HCT116 (cell line): ENCODE data around the gene GANAB. TPM values are rescaled to one million over a fixed set of nuclear protein-coding genes. Genes with fewer than 3 reads are reported as not detected.
A peak's percentile ranks its signal among the peaks of the same experiment; 100 is the strongest.

Experiments
- ATAC-seq: fragments of 200-7000 bp; cut with Tn5 transposase; 2 replicates; pipeline ENCODE4 v1.9.1; 2020; ENCODE audit warnings: mild to moderate bottlenecking, moderate library complexity
- Bru-seq: library from RNA; stranded (reverse); fragments of 400-500 nt; gene quantifications from one replicate; lab custom pipeline; 2021; lab: Mats Ljungman, UMichigan
- BruChase-seq, 2 experiments: library from RNA; stranded (reverse); fragments of 400-500 nt; gene quantifications; one replicate each; lab custom pipeline; 2021; lab: Mats Ljungman, UMichigan
- BruUV-seq: library from RNA; stranded (reverse); fragments of 400-500 nt; replicated peaks from 2 replicates; lab custom pipeline; 2021; lab: Mats Ljungman, UMichigan
- CTCF ChIA-PET: fragments of 300-600 bp; sonication (Branson Sonifier 250); formaldehyde crosslinking; loops from one replicate; lab custom pipeline; 2021; ENCODE audit warnings: antibody characterized with exemption; lab: Charles Lee
- POLR2A ChIA-PET: fragments of 300-600, 350-600 bp; sonication (Branson Sonifier 250); formaldehyde crosslinking; loops from one replicate; lab custom pipeline; 2021; ENCODE audit warnings: antibody characterized with exemption; lab: Charles Lee
- RAD21 ChIA-PET, 2 experiments: fragments of 300-600 bp; sonication (Branson Sonifier 250); formaldehyde crosslinking; loops; one replicate each; lab custom pipeline; 2023; ENCODE audit warnings: low total read pairs in 2 of 2; ENCODE audit not compliant: uncharacterized antibody in 2 of 2, unreplicated experiment in 2 of 2, low non-redundant PET in 1 of 2; lab: Charles Lee
- DNase-seq: peaks from one replicate; pipeline ENCODE4 v3.0.0-alpha.2; 2010; ENCODE audit warnings: low read depth, low spot score
- H2AFZ ChIP-seq: fragments of 200-600 bp; shearing (Covaris generic), sonication (generic); 2 replicates; pipeline ENCODE4 v1.6.1; 2017; ENCODE audit warnings: low read depth, mixed run types, mixed read lengths, antibody characterized with exemption, low read length; ENCODE audit not compliant: poor library complexity, severe bottlenecking
- H3K27ac ChIP-seq: 2 replicates; pipeline ENCODE4 v1.5.1; 2012; ENCODE audit warnings: low read depth, low read length
- H3K27me3 ChIP-seq: fragments of 200-600 bp; sonication (generic); 2 replicates; pipeline ENCODE4 v1.6.1; 2016; ENCODE audit warnings: mixed run types, low read length, mixed read lengths; ENCODE audit not compliant: insufficient read depth
- H3K36me3 ChIP-seq, 2 experiments: fragments of 200-500 bp in 1 of 2; fragments of 200-600 bp in 1 of 2; sonication (Bioruptor generic) in 1 of 2; sonication (generic) in 1 of 2; 2 replicates each; pipeline versions ENCODE4 v1.5.1 to v1.6.1; 2014 to 2016; ENCODE audit warnings: low read length in 2 of 2, inconsistent platforms in 1 of 2, mixed read lengths in 1 of 2, mixed run types in 1 of 2; ENCODE audit not compliant: insufficient read depth in 2 of 2, control insufficient read depth in 1 of 2
- H3K4me1 ChIP-seq, 2 experiments: fragments of 200-600 bp in 1 of 2; sonication (generic) in 1 of 2; 2 replicates each; pipeline versions ENCODE4 v1.5.1 to v1.6.1; 2012 to 2017; ENCODE audit warnings: low read length in 2 of 2, inconsistent platforms in 1 of 2, mild to moderate bottlenecking in 1 of 2, mixed read lengths in 1 of 2, mixed run types in 1 of 2, moderate library complexity in 1 of 2; ENCODE audit not compliant: insufficient read depth in 2 of 2, control insufficient read depth in 1 of 2
- H3K4me2 ChIP-seq: fragments of 200-600 bp; sonication (generic); 2 replicates; pipeline ENCODE4 v1.6.1; 2017; ENCODE audit warnings: mixed run types, low read length, mixed read lengths
- H3K4me3 ChIP-seq, 2 experiments: fragments of 200-600 bp in 1 of 2; sonication (generic) in 1 of 2; replicated peaks in 1 of 2; 2 replicates each; pipeline ENCODE4 v1.5.1; 2011 to 2016; ENCODE audit warnings: low read length in 2 of 2, control low read depth in 1 of 2, low read depth in 1 of 2, mild to moderate bottlenecking in 1 of 2, mixed read lengths in 1 of 2, mixed run types in 1 of 2
- H3K79me2 ChIP-seq: fragments of 200-600 bp; sonication (generic); 2 replicates; pipeline ENCODE4 v1.6.1; 2017; ENCODE audit warnings: mild to moderate bottlenecking, mixed run types, low read length, moderate library complexity, mixed read lengths; ENCODE audit not compliant: insufficient read depth
- H3K9ac ChIP-seq: fragments of 200-600 bp; sonication (generic); 2 replicates; pipeline ENCODE4 v1.6.1; 2016; ENCODE audit warnings: low read length, mixed read lengths
- H3K9me2 ChIP-seq: fragments of 200-600 bp; sonication (generic), shearing (Covaris generic); 2 replicates; pipeline ENCODE4 v1.6.1; 2017; ENCODE audit warnings: mixed run types, mild to moderate bottlenecking, moderate library complexity; ENCODE audit not compliant: insufficient read depth
- H3K9me3 ChIP-seq, 2 experiments: fragments of 200-500 bp in 1 of 2; fragments of 200-600 bp in 1 of 2; sonication (Bioruptor generic) in 1 of 2; sonication (generic) in 1 of 2; 2 replicates each; pipeline ENCODE4 v1.6.1; 2014 to 2017; ENCODE audit warnings: low read length in 2 of 2, mixed read lengths in 2 of 2, inconsistent platforms in 1 of 2, low read depth in 1 of 2, mild to moderate bottlenecking in 1 of 2, mixed run types in 1 of 2, moderate library complexity in 1 of 2; ENCODE audit not compliant: control insufficient read depth in 1 of 2, insufficient read depth in 1 of 2
- H4K20me1 ChIP-seq: fragments of 200-600 bp; sonication (generic), shearing (Covaris generic); 2 replicates; pipeline ENCODE4 v1.6.1; 2017; ENCODE audit warnings: mixed run types, mild to moderate bottlenecking, moderate library complexity; ENCODE audit not compliant: insufficient read depth
- CBX3 ChIP-seq: IDR thresholded peaks from 2 replicates; pipeline ENCODE4 v1.6.1; 2012; ENCODE audit warnings: low read depth
- EGR1 ChIP-seq: IDR thresholded peaks from 2 replicates; pipeline ENCODE4 v1.6.1; 2012; ENCODE audit warnings: low read depth
- EZH2phosphoT487 ChIP-seq: fragments of 200-600 bp; IDR thresholded peaks from 2 replicates; pipeline ENCODE4 v1.6.1; 2018; ENCODE audit warnings: antibody characterized with exemption, borderline replicate concordance
- FOSL1 ChIP-seq: IDR thresholded peaks from 2 replicates; pipeline ENCODE4 v1.6.1; 2012; ENCODE audit warnings: low read depth
- JUND ChIP-seq: IDR thresholded peaks from 2 replicates; pipeline ENCODE4 v1.6.1; 2012
- POLR2A ChIP-seq: IDR thresholded peaks from 2 replicates; pipeline ENCODE4 v1.7.0; 2011; ENCODE audit warnings: borderline replicate concordance; ENCODE audit not compliant: insufficient read depth, insufficient read length; ENCODE audit errors: extremely low read depth
- POLR2AphosphoS5 ChIP-seq: IDR thresholded peaks from 2 replicates; pipeline ENCODE4 v1.6.1; 2011; ENCODE audit warnings: mild to moderate bottlenecking, low read depth, low read length, moderate library complexity
- RAD21 ChIP-seq: IDR thresholded peaks from 2 replicates; pipeline ENCODE4 v1.6.1; 2012; ENCODE audit warnings: low read depth, mild to moderate bottlenecking
- SIN3A ChIP-seq: IDR thresholded peaks from 2 replicates; pipeline ENCODE4 v1.6.1; 2012; ENCODE audit warnings: low read depth
- SP1 ChIP-seq: IDR thresholded peaks from 2 replicates; pipeline ENCODE4 v1.6.1; 2012; ENCODE audit warnings: low read depth
- YY1 ChIP-seq: IDR thresholded peaks from 2 replicates; pipeline ENCODE4 v1.6.1; 2011; ENCODE audit warnings: low read length, low read depth, moderate library complexity, mild to moderate bottlenecking; ENCODE audit not compliant: insufficient replicate concordance; ENCODE audit errors: extremely low read depth
- ZFX ChIP-seq: fragments of 450-650 bp; IDR thresholded peaks from 2 replicates; pipeline ENCODE4 v1.6.1; 2017
- intact Hi-C: fragments of 100-400 bp; cut with micrococcal nuclease; formaldehyde crosslinking; loops from 2 replicates; pipeline ENCODE4 v1.10.0; 2022
- long read RNA-seq: library from polyadenylated mRNA; unstranded; transcript quantifications from one replicate; pipeline ENCODE4 v2.0.0, GENCODE V29; 2021; ENCODE audit not compliant: unreplicated experiment
- polyA plus RNA-seq: library from polyadenylated mRNA; unstranded; fragments of >200 nt; gene quantifications from 2 replicates; pipeline ENCODE4 v1.2.1, GENCODE V29; 2012; ENCODE audit warnings: missing spikeins
- total RNA-seq: library from RNA; stranded (reverse); gene quantifications from one replicate; pipeline ENCODE4 v1.2.1, GENCODE V29; 2021; ENCODE audit not compliant: unreplicated experiment
- TF ChIP-seq, protein P1 (sequence below): IDR thresholded peaks from 2 replicates; pipeline ENCODE4 v1.6.1; 2012; ENCODE audit warnings: low read depth
- TF ChIP-seq, protein P2 (sequence below): IDR thresholded peaks from 2 replicates; pipeline ENCODE4 v1.6.1; 2011; ENCODE audit warnings: mild to moderate bottlenecking, low read length, moderate library complexity; ENCODE audit not compliant: insufficient replicate concordance; ENCODE audit errors: extremely low read depth
- TF ChIP-seq, protein P3 (sequence below), 3 experiments: fragments of 200-600 bp in 1 of 3; sonication (generic) in 1 of 3; IDR thresholded peaks in 2 of 3; conservative IDR thresholded peaks in 1 of 3; 2 replicates each; pipeline ENCODE4 v1.5.1; 2012 to 2017; ENCODE audit warnings: low read depth in 2 of 3, low read length in 2 of 3, antibody characterized with exemption in 1 of 3, borderline replicate concordance in 1 of 3, control low read depth in 1 of 3, mild to moderate bottlenecking in 1 of 3, mixed read lengths in 1 of 3, mixed run types in 1 of 3, moderate library complexity in 1 of 3; ENCODE audit not compliant: insufficient read depth in 1 of 3

Gene GANAB
- total RNA-seq (410 TPM), Bru-seq, nascent RNA (percentile 90 among the genes with signal in this experiment), BruChase-seq, experiment 1, labeled RNA remaining after a 6-hour chase (percentile 98 among the genes with signal in this experiment), BruChase-seq, experiment 2, labeled RNA remaining after a 2-hour chase (percentile 97 among the genes with signal in this experiment)
- polyA plus RNA-seq = 407 and 418 TPM in 2 replicates
- long read RNA-seq, transcript GANAB-202 (24 exons, 3,608 nt) = major isoform, 15 of 228 reads
- long read RNA-seq, transcript GANAB-201 (25 exons, 3,906 nt) = minor isoform, 7 of 228 reads
- long read RNA-seq, partial matches to known transcripts = 20 of 228 reads
- long read RNA-seq, other reads (novel, unspliced or antisense) = 186 of 228 reads

DNA sequence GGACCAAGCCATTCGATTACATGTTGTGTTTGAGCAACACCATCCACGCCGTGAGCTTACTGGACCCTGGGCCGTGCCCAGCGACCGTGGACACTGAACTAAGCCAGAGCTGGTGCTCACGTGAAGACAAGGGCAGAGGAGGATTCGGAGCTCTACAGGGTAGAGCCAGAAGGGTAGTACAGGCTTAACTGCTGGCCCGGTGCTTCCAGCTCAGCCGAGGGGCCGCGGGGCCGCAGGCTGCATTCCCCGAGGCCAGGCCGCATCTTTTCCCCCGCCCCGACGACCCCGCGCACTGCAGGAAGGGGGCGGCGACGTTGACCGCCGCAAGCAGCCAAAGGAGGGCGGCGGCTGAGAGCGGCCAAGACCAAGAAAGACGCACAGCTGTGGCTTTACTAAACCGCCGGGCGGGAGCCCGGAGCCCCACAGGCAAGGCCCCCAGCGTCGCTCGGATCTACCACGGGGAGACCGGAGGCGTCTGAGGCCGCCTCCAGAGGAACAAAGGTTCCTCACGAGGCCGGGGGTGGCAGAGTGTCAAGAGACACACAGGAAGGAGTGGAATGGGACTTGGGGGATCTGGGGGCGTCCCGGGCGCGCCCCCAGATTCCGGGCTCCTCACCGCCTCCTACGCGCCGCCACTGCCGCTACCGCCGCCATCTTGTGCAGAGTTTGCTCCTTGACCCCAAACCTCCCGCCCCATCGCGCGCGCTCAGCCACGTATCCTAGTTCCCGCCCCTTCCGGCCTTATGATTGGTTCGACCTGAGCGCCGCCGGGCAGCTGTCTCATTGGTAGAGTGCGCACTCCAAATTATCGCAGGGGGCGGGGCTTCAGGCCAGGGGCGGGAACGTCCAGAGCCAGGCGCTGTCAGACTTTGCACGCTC is at the start of gene GANAB:
Gene GANAB (minus strand): TSS at position 668 of the 879 bp plus-strand sequence. CDS start 14 bp downstream, at position 654.
- Histone ChIP-seq H3K4me3 (peak within 1 kb of the TSS; percentile 96 to 100), H3K4me1 (peaks cover 5 to 20% of the 10 kb centered on the region in 2 experiments; a peak in 3 of 4 replicates), H3K27me3 (no peaks in the 10 kb centered on the region), H3K9ac (peak within 1 kb of the TSS; percentile 99), H3K9me3 (no peaks in the 10 kb centered on the region), H4K20me1 (no peaks in the 10 kb centered on the region), H3K36me3 (peaks cover 10 to 22% of the 10 kb centered on the region in 2 experiments; a peak in 3 of 4 replicates), H3K4me2 (peak within 1 kb of the TSS; percentile 84), H3K79me2 (peaks cover 65% of the 10 kb centered on the region), H3K9me2 (no peaks in the 10 kb centered on the region), H3K27ac (peak within 1 kb of the TSS; percentile 92), H2AFZ (no peak within 1 kb of the TSS)
- intact Hi-C loops = loop anchor here (5.0 kb wide), 1 partner anchor 34 kb away; the partner anchor contains the start of genes EML3 and ROM1
- ChIA-PET CTCF (interaction anchor here (1.6 kb wide), 1 partner anchor 221 kb away, joined by 4 read pairs; no protein-coding TSS in a partner anchor), POLR2A (interaction anchor here (0.8 to 14.1 kb wide), 5 partner anchors 9 to 195 kb away, joined by 3 to 195 read pairs (median 5); partner anchors contain the start of genes B3GAT3, C11orf98 and CSKMT), RAD21 (interaction anchor here in 1 of 2 experiments (0.6 kb wide), 1 partner anchor 248 kb away, joined by 3 read pairs; no protein-coding TSS in a partner anchor)
- DNase-seq (peak; percentile 88), ATAC-seq (peak; percentile 97)
- BruUV-seq = TSS peak; percentile 54
- TF ChIP-seq, protein P1, sequence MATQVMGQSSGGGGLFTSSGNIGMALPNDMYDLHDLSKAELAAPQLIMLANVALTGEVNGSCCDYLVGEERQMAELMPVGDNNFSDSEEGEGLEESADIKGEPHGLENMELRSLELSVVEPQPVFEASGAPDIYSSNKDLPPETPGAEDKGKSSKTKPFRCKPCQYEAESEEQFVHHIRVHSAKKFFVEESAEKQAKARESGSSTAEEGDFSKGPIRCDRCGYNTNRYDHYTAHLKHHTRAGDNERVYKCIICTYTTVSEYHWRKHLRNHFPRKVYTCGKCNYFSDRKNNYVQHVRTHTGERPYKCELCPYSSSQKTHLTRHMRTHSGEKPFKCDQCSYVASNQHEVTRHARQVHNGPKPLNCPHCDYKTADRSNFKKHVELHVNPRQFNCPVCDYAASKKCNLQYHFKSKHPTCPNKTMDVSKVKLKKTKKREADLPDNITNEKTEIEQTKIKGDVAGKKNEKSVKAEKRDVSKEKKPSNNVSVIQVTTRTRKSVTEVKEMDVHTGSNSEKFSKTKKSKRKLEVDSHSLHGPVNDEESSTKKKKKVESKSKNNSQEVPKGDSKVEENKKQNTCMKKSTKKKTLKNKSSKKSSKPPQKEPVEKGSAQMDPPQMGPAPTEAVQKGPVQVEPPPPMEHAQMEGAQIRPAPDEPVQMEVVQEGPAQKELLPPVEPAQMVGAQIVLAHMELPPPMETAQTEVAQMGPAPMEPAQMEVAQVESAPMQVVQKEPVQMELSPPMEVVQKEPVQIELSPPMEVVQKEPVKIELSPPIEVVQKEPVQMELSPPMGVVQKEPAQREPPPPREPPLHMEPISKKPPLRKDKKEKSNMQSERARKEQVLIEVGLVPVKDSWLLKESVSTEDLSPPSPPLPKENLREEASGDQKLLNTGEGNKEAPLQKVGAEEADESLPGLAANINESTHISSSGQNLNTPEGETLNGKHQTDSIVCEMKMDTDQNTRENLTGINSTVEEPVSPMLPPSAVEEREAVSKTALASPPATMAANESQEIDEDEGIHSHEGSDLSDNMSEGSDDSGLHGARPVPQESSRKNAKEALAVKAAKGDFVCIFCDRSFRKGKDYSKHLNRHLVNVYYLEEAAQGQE = no peak
- TF ChIP-seq FOSL1 (no peak; the same call in 1 of the 2 replicates), POLR2AphosphoS5 (peak; percentile 98), CBX3 (no peak), EGR1 (peak; percentile 69), YY1 (peak; percentile 98), ZFX (peak; percentile 95), JUND (peak; percentile 21; the same call in 1 of the 2 replicates), POLR2A (peak; percentile 83), SP1 (peak; percentile 82), EZH2phosphoT487 (no peak), RAD21 (no peak), SIN3A (peak; percentile 84)
- TF ChIP-seq, protein P2, sequence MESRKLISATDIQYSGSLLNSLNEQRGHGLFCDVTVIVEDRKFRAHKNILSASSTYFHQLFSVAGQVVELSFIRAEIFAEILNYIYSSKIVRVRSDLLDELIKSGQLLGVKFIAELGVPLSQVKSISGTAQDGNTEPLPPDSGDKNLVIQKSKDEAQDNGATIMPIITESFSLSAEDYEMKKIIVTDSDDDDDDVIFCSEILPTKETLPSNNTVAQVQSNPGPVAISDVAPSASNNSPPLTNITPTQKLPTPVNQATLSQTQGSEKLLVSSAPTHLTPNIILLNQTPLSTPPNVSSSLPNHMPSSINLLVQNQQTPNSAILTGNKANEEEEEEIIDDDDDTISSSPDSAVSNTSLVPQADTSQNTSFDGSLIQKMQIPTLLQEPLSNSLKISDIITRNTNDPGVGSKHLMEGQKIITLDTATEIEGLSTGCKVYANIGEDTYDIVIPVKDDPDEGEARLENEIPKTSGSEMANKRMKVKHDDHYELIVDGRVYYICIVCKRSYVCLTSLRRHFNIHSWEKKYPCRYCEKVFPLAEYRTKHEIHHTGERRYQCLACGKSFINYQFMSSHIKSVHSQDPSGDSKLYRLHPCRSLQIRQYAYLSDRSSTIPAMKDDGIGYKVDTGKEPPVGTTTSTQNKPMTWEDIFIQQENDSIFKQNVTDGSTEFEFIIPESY = peak; percentile 24
- TF ChIP-seq, protein P3, sequence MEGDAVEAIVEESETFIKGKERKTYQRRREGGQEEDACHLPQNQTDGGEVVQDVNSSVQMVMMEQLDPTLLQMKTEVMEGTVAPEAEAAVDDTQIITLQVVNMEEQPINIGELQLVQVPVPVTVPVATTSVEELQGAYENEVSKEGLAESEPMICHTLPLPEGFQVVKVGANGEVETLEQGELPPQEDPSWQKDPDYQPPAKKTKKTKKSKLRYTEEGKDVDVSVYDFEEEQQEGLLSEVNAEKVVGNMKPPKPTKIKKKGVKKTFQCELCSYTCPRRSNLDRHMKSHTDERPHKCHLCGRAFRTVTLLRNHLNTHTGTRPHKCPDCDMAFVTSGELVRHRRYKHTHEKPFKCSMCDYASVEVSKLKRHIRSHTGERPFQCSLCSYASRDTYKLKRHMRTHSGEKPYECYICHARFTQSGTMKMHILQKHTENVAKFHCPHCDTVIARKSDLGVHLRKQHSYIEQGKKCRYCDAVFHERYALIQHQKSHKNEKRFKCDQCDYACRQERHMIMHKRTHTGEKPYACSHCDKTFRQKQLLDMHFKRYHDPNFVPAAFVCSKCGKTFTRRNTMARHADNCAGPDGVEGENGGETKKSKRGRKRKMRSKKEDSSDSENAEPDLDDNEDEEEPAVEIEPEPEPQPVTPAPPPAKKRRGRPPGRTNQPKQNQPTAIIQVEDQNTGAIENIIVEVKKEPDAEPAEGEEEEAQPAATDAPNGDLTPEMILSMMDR (IDR thresholded peaks at IDR 0.05 in 2 of 3, conservative IDR thresholded peaks at IDR 0.05 in 1 of 3; ENCODE audit: borderline replicate concordance in 1 of 3, insufficient read depth in 1 of 3, low read depth in 2 of 3, low read length in 2 of 3) = no peak
